ENCODE results near the gene CUL5.

- TF ChIP-seq EZH2 (IDR thresholded peaks at IDR 0.05; ENCODE audit: insufficient read depth, poor library complexity, severe bottlenecking) (no peak), EZH2phosphoT487 (IDR thresholded peaks at IDR 0.05; ENCODE audit: insufficient read depth, low read depth) (no peak)
These were observed 25.3 kb downstream of the CUL5 start for GRCh38 chr11:108034034-108034433.

Measured in GM23248 (cell line).